UCSD-AML1 (cell line): Measurements from ENCODE around the gene RFT1.

Experiments
- DNase-seq: peaks from one replicate; lab custom pipeline; 2025; ENCODE audit not compliant: unreplicated experiment; lab: John Stamatoyannopoulos, UW

Gene RFT1

DNA sequence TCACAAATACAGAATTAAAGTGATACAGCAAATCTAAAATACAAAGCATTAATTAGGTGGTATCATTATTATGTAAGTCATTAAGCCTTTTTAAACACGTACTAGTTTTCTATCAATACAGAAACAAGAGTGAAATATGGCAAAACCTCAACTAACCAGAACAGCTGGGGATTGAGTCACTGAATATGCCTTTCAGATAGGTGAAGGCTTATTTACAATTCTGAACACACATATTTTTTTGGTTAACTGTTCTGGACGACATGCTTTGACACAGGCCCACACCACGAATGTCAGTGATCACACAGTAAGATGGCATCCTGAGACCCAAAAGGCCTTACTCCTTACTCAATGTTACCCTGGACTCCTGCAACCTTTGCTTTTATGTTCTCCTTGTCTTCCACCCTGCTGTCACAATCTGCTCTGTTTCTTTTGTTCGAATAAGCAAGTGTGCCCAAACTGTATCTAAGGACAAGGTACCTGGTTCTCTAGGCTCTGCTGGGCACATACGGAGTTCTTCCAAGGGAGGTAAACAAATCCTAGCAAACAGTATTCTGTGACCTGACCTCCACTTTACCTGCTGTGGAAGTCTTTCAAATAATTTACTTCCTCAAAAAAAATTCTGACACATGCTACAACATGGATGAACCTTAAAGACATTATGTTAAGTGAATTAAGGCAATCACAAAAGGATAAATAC is 91.4 kb downstream of the RFT1 start:
- DNase-seq, result no peak
